K562 (cell line): Measurements from ENCODE around the gene SELENOF. TPM values are rescaled to one million over a fixed set of nuclear protein-coding genes. Genes with fewer than 3 reads are reported as not detected.

ENCODE experiments used
- ATF3 ChIP-seq, 2 experiments: fragments of 450-650 bp in 1 of 2; sonication (generic) in 1 of 2; formaldehyde crosslinking in 1 of 2; IDR thresholded peaks in 1 of 2; conservative IDR thresholded peaks in 1 of 2; 2 replicates each; pipeline versions ENCODE4 v1.6.1 to v1.8.1; 2016 to 2023; ENCODE audit warnings: mild to moderate bottlenecking in 2 of 2, moderate library complexity in 2 of 2, inconsistent platforms in 1 of 2, missing genetic modification reagents in 1 of 2
- ATF4 ChIP-seq: fragments of 450-650 bp; formaldehyde crosslinking; IDR thresholded peaks from 2 replicates; pipeline ENCODE4 v1.4.0; 2022; ENCODE audit warnings: mild to moderate bottlenecking, moderate library complexity
- CHD1 ChIP-seq: fragments of 200-600 bp; sonication (generic); IDR thresholded peaks from one replicate; pipeline ENCODE4 v1.6.1; 2012; ENCODE audit warnings: mild to moderate bottlenecking, moderate library complexity, low read length, inconsistent platforms
- CREB1 ChIP-seq, 2 experiments: sonication (generic) in 1 of 2; formaldehyde crosslinking in 1 of 2; IDR thresholded peaks; 2 replicates each; pipeline versions ENCODE4 v1.6.1 to v1.8.0; 2012 to 2022; ENCODE audit warnings: inconsistent platforms in 1 of 2, mild to moderate bottlenecking in 1 of 2, missing genetic modification reagents in 1 of 2, moderate library complexity in 1 of 2
- CREM ChIP-seq: IDR thresholded peaks from 2 replicates; pipeline ENCODE4 v1.6.1; 2014; ENCODE audit warnings: antibody characterized with exemption, low read depth
- DIDO1 ChIP-seq: fragments of 450-650 bp; IDR thresholded peaks from 2 replicates; pipeline ENCODE4 v1.6.1; 2016; ENCODE audit warnings: low read depth, missing biosample characterization, missing genetic modification characterization
- EHMT2 ChIP-seq: fragments of 450-650 bp; IDR thresholded peaks from 2 replicates; pipeline ENCODE4 v1.6.1; 2018; ENCODE audit warnings: antibody characterized with exemption
- ELF1 ChIP-seq: fragments of 200-800 bp; sonication (Bioruptor generic); IDR thresholded peaks from 2 replicates; pipeline ENCODE4 v1.6.1; 2016; ENCODE audit warnings: missing genetic modification characterization, missing compliant biosample characterization
- EP300 ChIP-seq: IDR thresholded peaks from 2 replicates; pipeline ENCODE4 v1.6.1; 2012; ENCODE audit warnings: low read length, improper control_type of control experiment
- FOXK1 ChIP-seq: sonication (generic); formaldehyde crosslinking; IDR thresholded peaks from 2 replicates; pipeline ENCODE4 v1.8.0; 2022; ENCODE audit warnings: missing genetic modification reagents, mild to moderate bottlenecking, borderline replicate concordance
- MAZ ChIP-seq, 2 experiments: fragments of 450-650 bp in 1 of 2; sonication (generic) in 1 of 2; formaldehyde crosslinking; IDR thresholded peaks in 1 of 2; conservative IDR thresholded peaks in 1 of 2; 2 replicates each; pipeline versions ENCODE4 v1.4.0 to v1.5.0; 2020; ENCODE audit warnings: mild to moderate bottlenecking in 1 of 2, missing genetic modification reagents in 1 of 2
- MITF ChIP-seq: IDR thresholded peaks from 2 replicates; pipeline ENCODE4 v1.6.1; 2014; ENCODE audit warnings: antibody characterized with exemption
- MLLT1 ChIP-seq, 2 experiments: fragments of 450-650 bp; IDR thresholded peaks; 2 replicates each; pipeline ENCODE4 v1.6.1; 2016
- MXI1 ChIP-seq: IDR thresholded peaks from 2 replicates; pipeline ENCODE4 v1.6.1; 2011; ENCODE audit warnings: low read depth, mild to moderate bottlenecking, improper control_type of control experiment, low read length
- NCOA1 ChIP-seq: fragments of 450-650 bp; IDR thresholded peaks from 2 replicates; pipeline ENCODE4 v1.6.1; 2016; ENCODE audit warnings: low read depth
- NFIC ChIP-seq: fragments of 450-650 bp; IDR thresholded peaks from 2 replicates; pipeline ENCODE4 v1.6.1; 2017; ENCODE audit warnings: mild to moderate bottlenecking, inconsistent platforms
- POLR2H ChIP-seq: IDR thresholded peaks from 2 replicates; pipeline ENCODE4 v1.6.1; 2016; ENCODE audit warnings: missing genetic modification characterization, low read depth, mild to moderate bottlenecking, control low read depth, missing compliant biosample characterization, moderate library complexity
- PTRF ChIP-seq: fragments of 450-650 bp; IDR thresholded peaks from 2 replicates; pipeline ENCODE4 v1.6.1; 2016; ENCODE audit warnings: mild to moderate bottlenecking, missing genetic modification characterization, missing compliant biosample characterization
- RBFOX2 ChIP-seq: fragments of 200-400 bp; formaldehyde crosslinking; IDR thresholded peaks from 2 replicates; pipeline ENCODE4 v1.6.1; 2017; ENCODE audit warnings: low read depth, mild to moderate bottlenecking, low read length, moderate library complexity
- SMARCA4 ChIP-seq: fragments of 450-650 bp; IDR thresholded peaks from 2 replicates; pipeline ENCODE4 v1.6.1; 2016
- TCFL5 ChIP-seq: fragments of 250-450 bp; sonication (Bioruptor Pico); conservative IDR thresholded peaks from 2 replicates; pipeline ENCODE4 v1.6.1; 2021; ENCODE audit warnings: mild to moderate bottlenecking, moderate library complexity, matching md5 sums
- TRIM28 ChIP-seq: fragments of 450-650 bp; IDR thresholded peaks from 2 replicates; pipeline ENCODE4 v1.6.1; 2017
- ZFP30 ChIP-seq: fragments of 250-450 bp; sonication (Bioruptor Pico); IDR thresholded peaks from 2 replicates; pipeline ENCODE4 v1.8.0; 2022; ENCODE audit warnings: moderate library complexity, mild to moderate bottlenecking, inconsistent platforms, borderline replicate concordance
- ZNF431 ChIP-seq: sonication (generic); formaldehyde crosslinking; IDR thresholded peaks from 2 replicates; pipeline ENCODE4 v1.8.0; 2022; ENCODE audit warnings: mild to moderate bottlenecking, missing genetic modification reagents
- polyA plus RNA-seq, 8 experiments: library from polyadenylated mRNA; depleted of rRNA in 4 of 8; stranded (reverse) in 5 of 8; unstranded in 3 of 8; fragments of >200 nt; fragmentation: Nextera tagmentation in 2 of 8; fragmentation: Illumina TruSeq in 1 of 8; extraction: Ambion mirVana in 2 of 8; extraction: Trizol in 1 of 8; gene quantifications; 2 replicates each; pipeline versions ENCODE4 v1.2.1 to v1.2.3, GENCODE V29; 2011 to 2014; ENCODE audit warnings: inconsistent platforms in 1 of 8, missing spikeins in 1 of 8
- total RNA-seq, 7 experiments: library from RNA; depleted of rRNA in 6 of 7; stranded (reverse); fragments of >200 nt in 6 of 7; fragmentation: Illumina TruSeq in 2 of 7; extraction: Trizol in 2 of 7; gene quantifications; 2 replicates each; pipeline versions ENCODE4 v1.2.1 to v1.2.3, GENCODE V29; 2011 to 2021; ENCODE audit warnings: low replicate concordance in 1 of 7

SELENOF gene
- total and polyA plus RNA-seq, 9 of the 15 experiments (the other 6 are each of a cell fraction or from before 2014, with no cell fraction given) = 115 to 394 (median 215) TPM

- no peak for TF ChIP-seq ZFP30
- TF ChIP-seq PTRF (tag) = no peak
- TF ChIP-seq TCFL5 (CRISPR knock-in tag) = no peak
- TF ChIP-seq DIDO1 (tag) = 0 out of 2 replicates have a peak, but pooled peaks have one; percentile 28
- peak; percentile 3 for TF ChIP-seq CHD1
- peak; percentile 13; the same call in 1 of the 2 replicates for TF ChIP-seq ATF4 (CRISPR knock-in tag)
- TF ChIP-seq MLLT1 (IDR thresholded peaks at IDR 0.05) = peak in 1 of 2 experiments; percentile 19; a peak in 1 of 4 replicates
- no peak for TF ChIP-seq EHMT2
- peak; percentile 39 for TF ChIP-seq CREB1 (IDR thresholded peaks at IDR 0.05)
- no peak for TF ChIP-seq CREB1 (CRISPR knock-in tag; IDR thresholded peaks at IDR 0.05)
- TF ChIP-seq EP300 = no peak
- TF ChIP-seq SMARCA4 = 0 out of 2 replicates have a peak, but pooled peaks have one; percentile 20
- peak in 1 of 2 experiments; percentile 47; a peak in 1 of 4 replicates for TF ChIP-seq MAZ (CRISPR knock-in tag; conservative IDR thresholded peaks at IDR 0.05 in 1 of 2, IDR thresholded peaks at IDR 0.05 in 1 of 2)
- peak; percentile 54; the same call in 1 of the 2 replicates for TF ChIP-seq ELF1 (tag)
- TF ChIP-seq TRIM28 = peak; percentile 55; the same call in 1 of the 2 replicates
- peak; percentile 14; the same call in 1 of the 2 replicates for TF ChIP-seq NFIC
- no peak for TF ChIP-seq ATF3 (IDR thresholded peaks at IDR 0.05)
- TF ChIP-seq ATF3 (CRISPR knock-in tag; conservative IDR thresholded peaks at IDR 0.05) = 0 out of 2 replicates have a peak, but pooled peaks have one; percentile 31
- 0 out of 2 replicates have a peak, but pooled peaks have one; percentile 25 for TF ChIP-seq CREM
- TF ChIP-seq RBFOX2 = peak; percentile 91
- no peak for TF ChIP-seq MITF
- no peak for TF ChIP-seq ZNF431 (CRISPR knock-in tag)
- peak; percentile 90 for TF ChIP-seq POLR2H (tag)
- TF ChIP-seq FOXK1 (CRISPR knock-in tag) = peak; percentile 74; the same call in 1 of the 2 replicates
- TF ChIP-seq NCOA1 = 0 out of 2 replicates have a peak, but pooled peaks have one; percentile 13
- TF ChIP-seq MXI1 = 0 out of 2 replicates have a peak, but pooled peaks have one; percentile 24
These were observed at the start of gene SELENOF (continued) for GRCh38 chr1:86913896-86914600.
